Memory B cell (primary cell): ENCODE data around the gene SGMS1.

Experiments
- ATAC-seq: fragments of 150-1000 bp; cut with Tn5 transposase; 2 replicates; pipeline ENCODE4 v1.10.0; 2021; ENCODE audit warnings: low read depth, mild to moderate bottlenecking, moderate library complexity
- DNase-seq, 2 donors: peaks; one replicate each; pipeline ENCODE4 v3.0.0; 2022; ENCODE audit warnings: low spot score in 2 of 2
- H3K27ac Mint-ChIP-seq: one replicate; pipeline ENCODE4 v1.8.0; 2022; ENCODE audit warnings: mild to moderate bottlenecking, moderate library complexity, mixed read lengths
- H3K27me3 Mint-ChIP-seq: one replicate; pipeline ENCODE4 v1.8.0; 2022; ENCODE audit warnings: mixed read lengths
- H3K36me3 Mint-ChIP-seq: one replicate; pipeline ENCODE4 v1.8.0; 2022; ENCODE audit warnings: mild to moderate bottlenecking, mixed read lengths
- H3K4me1 Mint-ChIP-seq: one replicate; pipeline ENCODE4 v1.8.0; 2022; ENCODE audit warnings: mixed read lengths
- H3K4me3 Mint-ChIP-seq: one replicate; pipeline ENCODE4 v1.8.0; 2022; ENCODE audit warnings: mild to moderate bottlenecking, moderate library complexity, mixed read lengths
- H3K9me3 Mint-ChIP-seq: one replicate; pipeline ENCODE4 v1.8.0; 2022; ENCODE audit warnings: mixed read lengths

SGMS1 gene

DNA sequence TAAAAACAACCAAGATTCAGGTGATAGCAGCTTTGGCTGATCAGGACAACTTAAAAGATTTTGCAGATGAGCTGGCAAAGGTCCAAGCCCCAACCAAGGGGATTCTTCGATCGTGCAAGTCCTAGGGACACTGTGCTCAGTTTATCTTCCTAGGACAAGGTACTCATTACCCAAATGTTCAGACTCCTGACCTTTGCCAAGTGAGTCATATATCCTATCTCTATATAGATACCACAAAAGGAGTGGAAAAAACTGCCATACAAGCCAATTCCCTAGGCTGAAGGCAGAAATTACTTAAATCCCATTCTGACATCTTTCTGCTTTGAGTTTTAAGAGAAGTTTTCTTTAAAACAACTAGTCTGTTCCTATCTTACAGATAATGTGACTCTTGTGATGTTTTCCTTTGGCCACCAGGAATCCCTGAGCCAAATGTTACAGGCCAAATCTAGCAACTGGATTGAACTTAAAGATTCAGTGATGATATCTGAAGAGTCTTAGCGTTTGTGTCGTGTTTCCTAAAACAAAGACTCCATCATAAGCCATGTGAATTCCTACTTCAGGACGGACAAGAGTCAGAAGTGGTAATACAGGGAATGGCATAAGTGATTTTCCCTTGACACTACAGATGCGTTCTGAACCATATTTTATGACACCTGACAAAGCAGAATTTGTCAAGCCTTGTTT lies 229.8 kb downstream of the SGMS1 start:
- H3K9me3 Mint-ChIP-seq: no peaks in the 10 kb centered on the region
- no peak for ATAC-seq
- DNase-seq: no peak

DNA sequence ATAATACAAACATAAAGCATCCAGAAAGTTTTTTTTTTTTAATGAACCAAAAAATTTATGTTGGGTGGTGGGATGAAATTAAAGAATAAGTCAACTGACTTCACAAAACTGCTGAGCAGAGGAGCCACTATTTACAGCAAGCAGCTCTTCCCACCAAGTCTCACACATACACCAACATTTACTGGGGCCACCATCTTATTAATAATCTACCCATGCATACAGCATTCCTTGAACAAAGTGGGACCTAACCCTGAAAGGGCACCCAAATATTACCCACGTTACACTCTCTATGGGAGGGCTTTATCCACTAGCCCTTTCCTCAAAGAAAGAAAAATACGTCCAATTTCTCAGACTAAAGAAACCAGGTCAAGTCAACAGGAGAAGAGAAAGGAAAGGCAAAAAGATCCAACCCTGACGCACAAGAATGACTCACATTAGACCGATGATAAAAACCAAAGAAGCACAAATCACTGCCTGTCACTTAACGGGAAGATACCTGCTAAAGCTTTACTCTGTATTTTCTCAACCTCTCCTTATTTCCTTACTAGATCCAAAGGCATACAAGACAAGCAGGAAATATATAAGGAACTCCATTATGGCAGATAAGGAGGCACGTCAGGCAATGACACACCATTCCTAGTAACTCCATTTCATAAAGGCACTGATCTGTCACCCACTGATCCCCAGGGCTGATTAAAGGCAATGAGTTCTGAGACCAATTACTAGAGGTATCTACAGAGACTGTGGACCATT lies 230.6 kb downstream of the SGMS1 start:
- Mint-ChIP-seq H3K4me3 (no peak overlapping the region), H3K4me1 (peaks cover 24% of the 10 kb centered on the region), H3K27me3 (no peaks in the 10 kb centered on the region), H3K9me3 (no peaks in the 10 kb centered on the region), H3K27ac (no peak overlapping the region), H3K36me3 (peaks cover 3% of the 10 kb centered on the region)
- no peak for DNase-seq
- ATAC-seq: no peak

More for the DNA sequence above, 229.8 kb downstream of the SGMS1 start:
- Mint-ChIP-seq H3K36me3 (peaks cover 3% of the 10 kb centered on the region), H3K4me1 (peaks cover 21% of the 10 kb centered on the region), H3K27ac (no peak overlapping the region), H3K4me3 (no peak overlapping the region), H3K27me3 (no peaks in the 10 kb centered on the region)

DNA sequence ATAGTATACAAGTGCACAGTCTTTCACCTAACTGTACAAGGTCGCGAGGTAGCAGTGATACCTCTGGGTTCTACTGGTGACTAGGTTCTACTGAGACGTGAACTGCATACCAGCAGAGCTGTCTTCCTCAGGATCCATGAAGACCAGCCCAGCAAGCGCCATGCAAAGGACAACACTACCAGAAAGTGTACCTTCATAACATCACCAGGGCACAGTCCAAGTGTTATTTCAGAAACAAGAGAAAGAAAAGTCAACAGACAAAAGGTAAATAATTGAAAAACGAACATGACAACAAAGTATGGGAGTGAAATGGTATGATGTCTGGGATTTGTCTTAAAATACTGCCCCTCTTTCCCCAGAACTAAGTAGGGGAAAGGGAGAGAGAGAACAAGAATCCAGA lies 231.3 kb downstream of the SGMS1 start:
- H3K27ac Mint-ChIP-seq: no peak overlapping the region
- peaks cover 3% of the 10 kb centered on the region for H3K36me3 Mint-ChIP-seq
- H3K4me3 Mint-ChIP-seq: no peak overlapping the region
- peaks cover 29% of the 10 kb centered on the region for H3K4me1 Mint-ChIP-seq
- H3K27me3 Mint-ChIP-seq: no peaks in the 10 kb centered on the region
- DNase-seq (no peak), ATAC-seq (no peak)
- H3K9me3 Mint-ChIP-seq: peaks cover 2% of the 10 kb centered on the region

DNA sequence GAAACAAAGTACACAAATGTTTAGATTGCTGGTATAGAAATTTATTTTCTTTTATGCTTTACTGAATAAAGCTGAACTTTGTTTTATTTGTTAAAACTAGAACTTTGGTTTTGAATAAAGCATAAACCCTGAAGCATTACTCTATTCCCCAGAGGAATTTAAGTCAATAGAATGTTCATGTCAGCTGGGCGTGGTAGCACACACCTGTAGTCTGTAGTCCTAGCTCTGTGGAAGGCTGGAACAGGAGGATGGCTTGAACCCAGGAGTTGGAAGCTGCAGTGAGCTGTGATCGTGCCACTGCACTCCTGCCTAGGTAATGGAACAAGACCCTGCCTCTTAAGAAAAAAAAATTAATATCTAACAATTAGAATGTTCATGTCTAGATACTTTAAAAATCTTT lies 233.5 kb downstream of the SGMS1 start:
- peaks cover 23% of the 10 kb centered on the region for H3K4me1 Mint-ChIP-seq
- DNase-seq: no peak

DNA sequence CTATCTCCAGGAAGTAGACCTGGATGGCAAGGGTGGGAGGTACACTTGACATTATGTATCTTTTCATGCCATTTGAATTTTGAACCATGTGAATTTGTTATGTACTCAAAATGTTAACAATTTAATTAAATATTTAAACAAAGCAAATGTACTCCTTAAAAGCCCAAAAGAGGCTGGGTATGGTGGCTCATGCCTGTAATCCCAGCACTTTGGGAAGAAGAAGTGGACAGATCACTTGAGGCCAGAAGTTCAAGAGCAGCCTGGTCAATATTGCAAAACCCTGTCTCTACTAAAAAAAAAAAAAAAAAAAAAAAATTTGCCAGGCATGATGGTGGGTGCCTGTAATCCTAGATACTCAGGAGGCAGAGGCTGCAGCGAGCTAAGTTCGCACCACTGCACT lies 235.6 kb downstream of the SGMS1 start:
- ATAC-seq (no peak), DNase-seq (no peak)
- H3K4me3 Mint-ChIP-seq: no peak overlapping the region
- H3K4me1 Mint-ChIP-seq: peaks cover 33% of the 10 kb centered on the region
- peak overlapping the region; percentile 87 for H3K27ac Mint-ChIP-seq
- peaks cover 3% of the 10 kb centered on the region for H3K36me3 Mint-ChIP-seq
- peaks cover 2% of the 10 kb centered on the region for H3K9me3 Mint-ChIP-seq
- H3K27me3 Mint-ChIP-seq: no peaks in the 10 kb centered on the region

More for the DNA sequence above, 233.5 kb downstream of the SGMS1 start:
- no peak overlapping the region for H3K27ac Mint-ChIP-seq
- H3K36me3 Mint-ChIP-seq: peaks cover 3% of the 10 kb centered on the region
- ATAC-seq: no peak
- H3K9me3 Mint-ChIP-seq: peaks cover 2% of the 10 kb centered on the region
- H3K4me3 Mint-ChIP-seq: no peak overlapping the region
- no peaks in the 10 kb centered on the region for H3K27me3 Mint-ChIP-seq

DNA sequence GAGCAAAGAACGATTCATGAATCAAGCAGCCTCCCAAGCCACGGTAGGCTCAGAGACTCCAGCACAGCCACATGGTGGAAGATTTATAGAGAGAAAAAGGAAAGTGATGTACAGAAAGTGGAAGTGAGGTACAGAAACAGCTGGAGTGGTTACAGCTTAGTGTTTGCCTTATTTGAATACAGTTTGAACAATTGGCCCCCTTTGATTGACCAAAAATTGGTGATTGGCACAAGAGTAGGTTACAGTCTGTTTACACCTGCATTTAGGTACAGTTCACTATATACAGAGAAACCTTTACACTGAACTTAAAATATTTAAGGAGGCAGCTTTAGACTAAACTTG lies 236.1 kb downstream of the SGMS1 start:
- no peak for DNase-seq
- peak; percentile 67 for ATAC-seq
- peak overlapping the region; percentile 87 for H3K27ac Mint-ChIP-seq
- no peaks in the 10 kb centered on the region for H3K27me3 Mint-ChIP-seq
- H3K4me1 Mint-ChIP-seq: peaks cover 30% of the 10 kb centered on the region
- peaks cover 2% of the 10 kb centered on the region for H3K9me3 Mint-ChIP-seq
- H3K4me3 Mint-ChIP-seq: peak overlapping the region; percentile 61
- H3K36me3 Mint-ChIP-seq: peaks cover 3% of the 10 kb centered on the region

DNA sequence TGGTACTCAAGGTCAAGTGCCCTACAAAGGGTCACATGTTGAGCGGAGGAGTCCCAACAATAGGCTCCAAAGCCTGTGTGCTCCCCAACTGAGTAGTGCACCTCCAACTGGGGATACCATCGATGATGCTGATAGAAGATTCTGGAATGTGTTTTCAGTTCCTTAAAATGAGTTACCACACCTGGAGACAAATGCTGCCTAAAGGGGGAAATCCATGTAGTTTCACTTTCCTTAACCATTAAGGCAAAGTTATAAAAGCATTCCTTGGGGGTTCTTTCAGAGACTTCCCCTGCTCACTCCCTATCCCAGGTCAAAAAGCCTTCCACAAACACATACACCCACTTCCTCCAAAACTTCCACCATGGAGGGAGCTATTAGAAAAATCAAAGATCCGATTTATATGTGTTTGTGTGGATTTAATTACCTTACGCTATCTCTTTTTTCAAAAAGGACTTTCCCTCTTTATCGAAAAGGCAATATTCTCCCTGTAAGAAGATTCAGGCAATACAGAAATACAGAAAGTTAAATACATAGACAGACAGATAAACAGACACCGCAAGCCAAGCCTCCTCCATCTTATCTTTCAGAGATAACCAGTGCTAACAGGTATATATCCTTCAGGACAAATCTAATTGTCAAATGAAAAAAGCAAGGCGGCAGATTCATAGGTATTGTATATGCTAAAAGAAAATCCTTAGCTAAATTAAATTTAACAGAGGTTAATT lies 236.6 kb downstream of the SGMS1 start:
- no peaks in the 10 kb centered on the region for H3K27me3 Mint-ChIP-seq
- H3K9me3 Mint-ChIP-seq: peaks cover 2% of the 10 kb centered on the region
- H3K36me3 Mint-ChIP-seq: no peaks in the 10 kb centered on the region
- DNase-seq (no peak), ATAC-seq (peak; percentile 72)
- H3K4me3 Mint-ChIP-seq: peak overlapping the region; percentile 61
- peaks cover 30% of the 10 kb centered on the region for H3K4me1 Mint-ChIP-seq
- H3K27ac Mint-ChIP-seq: peak overlapping the region; percentile 87

DNA sequence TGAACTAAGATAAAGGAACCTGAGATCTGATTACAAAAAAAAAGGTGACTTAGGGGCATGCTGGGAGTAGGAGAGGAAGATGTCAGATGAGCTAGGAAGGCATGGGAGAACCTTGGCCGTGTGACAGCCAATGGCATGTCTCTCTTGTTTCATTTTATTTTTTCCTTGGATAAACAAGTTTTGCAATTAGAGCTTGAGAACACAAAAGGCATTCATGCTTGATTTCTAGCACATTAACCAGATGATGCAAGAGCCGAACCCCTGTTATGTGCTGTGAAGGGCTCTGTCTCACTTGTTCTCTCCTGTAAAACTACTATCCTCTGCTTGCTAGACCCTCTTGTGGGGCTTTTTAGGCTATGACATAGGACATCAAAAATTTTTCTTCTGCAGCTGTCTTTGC lies 238.1 kb downstream of the SGMS1 start:
- Mint-ChIP-seq H3K27ac (peak overlapping the region; percentile 29), H3K4me3 (no peak overlapping the region), H3K27me3 (no peaks in the 10 kb centered on the region), H3K4me1 (peaks cover 30% of the 10 kb centered on the region), H3K36me3 (no peaks in the 10 kb centered on the region), H3K9me3 (peaks cover 2% of the 10 kb centered on the region)
- ATAC-seq (no peak), DNase-seq (no peak)

DNA sequence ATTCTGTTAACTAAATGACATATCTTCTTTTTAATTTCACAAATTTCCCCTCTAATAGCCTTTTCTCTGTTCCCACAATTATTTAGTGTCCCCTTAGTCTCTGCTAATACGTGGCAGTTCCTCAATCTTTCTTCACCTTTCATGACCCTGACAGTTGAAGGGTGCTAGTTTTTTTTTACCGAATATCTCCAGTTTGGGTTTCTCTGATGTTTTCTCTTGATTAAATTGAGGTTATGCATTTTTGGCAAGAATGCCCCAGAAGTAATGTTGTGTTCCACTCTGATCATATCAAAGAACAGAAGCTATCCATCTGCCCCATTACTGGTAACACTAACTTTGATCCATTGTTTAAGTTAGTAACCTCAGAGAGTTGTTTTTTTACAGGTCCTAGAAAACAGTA lies 238.9 kb downstream of the SGMS1 start:
- ATAC-seq (no peak), DNase-seq (no peak)
- Mint-ChIP-seq H3K9me3 (peaks cover 2% of the 10 kb centered on the region), H3K4me3 (no peak overlapping the region), H3K4me1 (peaks cover 32% of the 10 kb centered on the region), H3K27me3 (no peaks in the 10 kb centered on the region), H3K27ac (peak overlapping the region; percentile 6), H3K36me3 (no peaks in the 10 kb centered on the region)

DNA sequence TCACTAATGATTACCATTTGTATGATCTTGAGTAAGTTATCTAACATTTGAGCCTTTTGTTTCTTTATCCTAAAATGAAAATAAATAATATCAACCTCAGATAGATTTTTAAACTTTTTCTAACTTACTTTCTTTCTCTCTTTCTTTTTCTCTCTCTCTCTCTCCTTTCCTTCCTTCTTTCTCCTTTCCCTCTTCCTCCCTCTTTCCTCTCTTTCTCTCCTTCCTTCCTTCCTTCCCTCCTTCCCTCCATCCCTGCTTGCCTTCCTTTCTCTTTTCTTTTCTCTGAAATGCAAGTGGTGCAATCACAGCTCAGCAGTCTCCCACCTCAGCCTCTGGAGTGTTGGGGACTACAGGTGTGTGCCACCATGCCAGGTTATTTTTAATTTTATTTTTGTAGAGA lies 239.5 kb downstream of the SGMS1 start:
- Mint-ChIP-seq H3K4me3 (no peak overlapping the region), H3K27ac (no peak overlapping the region), H3K36me3 (no peaks in the 10 kb centered on the region), H3K4me1 (peaks cover 32% of the 10 kb centered on the region), H3K9me3 (peaks cover 2% of the 10 kb centered on the region), H3K27me3 (no peaks in the 10 kb centered on the region)
- no peak for ATAC-seq
- no peak for DNase-seq

DNA sequence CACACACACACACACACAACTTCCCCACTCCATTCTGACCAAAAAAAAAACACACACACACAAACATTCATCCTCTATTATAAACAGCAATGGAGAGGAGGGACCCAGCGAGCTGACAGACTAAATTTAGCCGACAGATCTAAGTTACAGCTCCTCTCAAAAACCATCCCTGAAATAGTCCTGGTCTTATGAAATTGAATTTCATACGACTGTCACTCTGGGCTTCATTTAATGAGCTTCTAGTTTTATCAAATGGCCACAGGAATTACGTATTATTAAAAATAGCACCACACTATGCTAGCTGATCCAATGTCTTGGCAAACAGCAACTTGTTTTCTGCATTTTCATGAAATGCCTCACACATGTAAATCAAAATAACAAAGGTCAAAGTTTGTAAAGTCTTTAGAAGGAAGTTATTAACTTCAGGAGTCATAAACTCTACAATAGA lies 241.2 kb downstream of the SGMS1 start:
- Mint-ChIP-seq H3K27ac (no peak overlapping the region), H3K36me3 (peaks cover 5% of the 10 kb centered on the region), H3K4me3 (no peak overlapping the region), H3K4me1 (peaks cover 25% of the 10 kb centered on the region), H3K9me3 (peaks cover 3% of the 10 kb centered on the region), H3K27me3 (no peaks in the 10 kb centered on the region)
- ATAC-seq: no peak
- DNase-seq: no peak

DNA sequence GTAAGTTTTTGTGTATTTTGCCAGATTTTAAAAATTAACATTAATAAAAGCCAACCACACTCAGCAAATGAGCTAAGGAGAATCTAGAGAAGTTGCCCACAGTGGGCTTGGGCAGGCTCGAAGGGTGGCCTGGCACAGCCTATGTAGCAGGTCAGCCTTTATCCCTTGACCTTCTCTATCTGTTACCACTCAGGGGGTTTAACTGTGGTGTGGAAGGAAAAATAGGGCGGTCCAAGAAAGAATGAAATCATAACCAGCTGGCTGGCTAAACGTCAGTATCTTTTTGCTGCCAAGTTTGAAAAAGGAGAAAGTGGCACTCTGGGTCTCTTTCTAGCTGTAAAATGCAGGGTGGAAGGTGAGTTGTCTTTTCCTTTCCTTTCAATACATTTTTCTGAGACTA lies 242.1 kb downstream of the SGMS1 start:
- no peak for DNase-seq

DNA sequence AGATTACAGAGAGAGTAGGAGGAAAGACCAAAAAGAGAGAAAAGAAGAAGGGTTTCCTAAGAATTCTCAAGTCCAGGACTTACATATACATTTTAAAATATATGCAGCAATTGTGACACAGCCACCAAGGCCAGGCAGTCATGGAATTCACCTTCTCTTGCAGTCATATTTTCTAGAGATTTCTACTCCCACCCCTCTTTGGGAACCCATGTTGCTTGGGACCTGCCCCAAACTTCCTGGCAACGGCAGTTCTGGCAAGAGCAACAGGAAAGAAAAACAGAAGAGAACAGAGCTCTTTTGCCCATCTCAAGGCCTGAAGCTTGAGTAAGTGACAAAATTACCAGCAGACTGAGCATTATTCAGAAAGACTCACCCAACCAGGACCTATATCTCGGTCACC lies 244.1 kb downstream of the SGMS1 start:
- no peaks in the 10 kb centered on the region for H3K27me3 Mint-ChIP-seq

More for the DNA sequence above, 242.1 kb downstream of the SGMS1 start:
- Mint-ChIP-seq H3K9me3 (peaks cover 3% of the 10 kb centered on the region), H3K4me3 (no peak overlapping the region), H3K27me3 (no peaks in the 10 kb centered on the region), H3K27ac (no peak overlapping the region), H3K36me3 (peaks cover 12% of the 10 kb centered on the region), H3K4me1 (peaks cover 17% of the 10 kb centered on the region)
- ATAC-seq: no peak

DNA sequence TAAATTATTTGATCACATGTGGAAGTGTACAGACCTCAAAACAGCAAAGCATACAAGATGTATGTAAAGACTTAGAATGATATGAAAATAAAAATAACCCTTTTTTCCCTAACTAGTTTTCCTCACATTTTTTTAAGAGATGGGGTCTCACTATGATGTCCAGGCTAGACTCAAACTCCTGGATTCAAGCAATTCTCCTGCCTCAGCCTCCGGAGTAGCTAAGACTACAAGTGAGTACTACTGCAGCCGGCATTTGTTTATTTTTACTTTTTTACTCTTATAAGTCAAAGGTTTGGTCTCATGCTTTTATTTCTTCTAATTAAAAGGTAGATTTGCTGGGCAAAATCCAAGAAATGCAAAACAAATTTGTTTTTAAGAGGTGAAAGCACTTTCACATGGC lies 248.0 kb downstream of the SGMS1 start:
- DNase-seq: no peak
- ATAC-seq: no peak
- H3K27me3 Mint-ChIP-seq: no peaks in the 10 kb centered on the region
- H3K36me3 Mint-ChIP-seq: peaks cover 19% of the 10 kb centered on the region
- H3K4me3 Mint-ChIP-seq: no peak overlapping the region
- peaks cover 2% of the 10 kb centered on the region for H3K4me1 Mint-ChIP-seq
- peaks cover 3% of the 10 kb centered on the region for H3K9me3 Mint-ChIP-seq
- no peak overlapping the region for H3K27ac Mint-ChIP-seq

More for the DNA sequence above, 244.1 kb downstream of the SGMS1 start:
- Mint-ChIP-seq H3K9me3 (peaks cover 3% of the 10 kb centered on the region), H3K36me3 (peaks cover 15% of the 10 kb centered on the region), H3K4me3 (no peak overlapping the region), H3K4me1 (peaks cover 12% of the 10 kb centered on the region), H3K27ac (no peak overlapping the region)
- DNase-seq: no peak
- ATAC-seq: no peak
